HT-29 (cell line): ENCODE data around the gene PRKCZ. TPM values are rescaled to one million over a fixed set of nuclear protein-coding genes. Genes with fewer than 3 reads are reported as not detected.
"Not testable (repeated sequence)": the region's sequence is repeated elsewhere in the genome, so short reads cannot be mapped to it uniquely, and the experiment has no call there.

Source experiments
- DNase-seq: peaks from one replicate; pipeline ENCODE4 v3.0.0-alpha.2; 2015; ENCODE audit warnings: low spot score
- total RNA-seq: library from RNA; depleted of rRNA; stranded (reverse); fragments of >200 nt; shearing (Covaris generic); gene quantifications from 2 replicates; pipeline ENCODE4 v1.2.3, GENCODE V29; 2014

Gene PRKCZ
- total RNA-seq, 1 experiment from 2014 or later, result 67.4 TPM

DNA sequence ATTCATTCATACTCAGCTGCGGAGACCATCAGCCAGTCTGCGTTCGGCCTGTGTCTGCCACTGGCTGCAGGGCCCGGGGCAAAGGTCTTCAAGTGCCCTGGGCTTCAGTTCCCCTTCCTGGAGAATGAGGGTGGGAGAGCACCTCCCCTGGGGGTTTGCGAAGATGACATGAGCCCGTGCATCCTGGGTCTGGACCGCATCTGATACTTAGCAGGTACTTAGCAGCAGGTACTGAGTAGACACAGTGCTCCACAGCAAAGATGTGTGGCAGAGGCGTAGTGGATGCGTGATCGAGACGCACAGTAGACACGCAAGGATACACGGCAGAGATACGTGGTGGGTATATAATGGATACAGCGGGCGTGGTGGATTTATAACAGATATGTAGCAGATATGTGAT is 51.3 kb downstream of the PRKCZ start:
- no peak for DNase-seq

DNA sequence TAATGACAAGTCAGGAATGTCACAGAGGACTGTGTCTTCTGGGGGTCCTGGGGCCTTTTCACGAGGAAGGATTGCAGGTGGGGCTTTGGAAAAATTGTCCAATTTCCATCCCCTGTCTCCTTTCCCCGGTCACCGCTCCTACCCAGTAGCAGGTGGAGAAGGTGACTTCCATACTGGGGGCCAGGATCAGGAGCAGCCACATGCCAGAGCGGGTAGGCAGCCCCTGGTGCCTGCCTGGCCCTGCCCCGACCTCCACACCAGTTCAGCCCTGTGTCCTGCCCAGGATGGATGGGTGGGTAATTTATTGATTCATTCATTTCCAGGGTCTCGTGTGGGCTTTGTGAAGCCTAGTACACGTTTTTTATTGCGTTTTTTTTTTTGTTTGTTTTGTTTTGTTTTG is 51.7 kb downstream of the PRKCZ start:
- no peak for DNase-seq

GRCh38 chr1:2102753-2103152 is 52.5 kb downstream of the PRKCZ start:
- no peak for DNase-seq

- no peak for DNase-seq
These were observed 53.2 kb downstream of the PRKCZ start for GRCh38 chr1:2103266-2103900.

DNA sequence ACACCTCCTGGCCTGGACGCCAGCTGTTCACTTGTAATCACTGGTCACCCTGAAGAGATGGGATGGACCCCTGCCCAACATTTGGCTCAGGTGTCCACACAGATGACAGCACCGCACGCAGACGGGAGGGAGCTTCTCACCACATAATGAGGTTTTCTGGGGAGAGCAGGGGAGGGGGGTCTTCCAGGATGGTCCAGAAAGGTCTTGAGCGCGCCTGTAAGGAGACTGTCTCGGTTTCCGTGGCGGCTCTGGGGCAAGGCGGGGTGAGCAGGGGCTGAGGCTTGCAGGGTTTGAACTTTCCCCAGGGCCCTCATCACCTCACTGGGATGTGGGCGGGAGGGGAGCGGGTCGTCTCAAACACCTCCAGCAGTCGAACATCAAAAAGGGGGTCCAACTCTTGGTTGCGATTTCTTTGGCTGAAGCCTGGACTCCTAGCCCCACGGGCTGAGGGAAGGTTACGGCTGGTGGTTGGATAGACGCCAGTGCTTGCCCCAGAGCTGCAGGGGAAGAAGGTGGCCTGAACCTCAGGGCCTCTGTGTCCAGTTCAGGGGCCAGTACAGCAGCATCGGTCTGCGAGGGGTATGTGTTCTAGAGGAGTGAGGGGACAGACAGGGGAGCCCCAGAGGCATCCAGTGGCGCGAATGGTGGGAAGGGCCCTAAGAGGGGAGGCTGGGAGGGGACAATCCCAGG is 53.8 kb downstream of the PRKCZ start:
- DNase-seq, result no peak

DNA sequence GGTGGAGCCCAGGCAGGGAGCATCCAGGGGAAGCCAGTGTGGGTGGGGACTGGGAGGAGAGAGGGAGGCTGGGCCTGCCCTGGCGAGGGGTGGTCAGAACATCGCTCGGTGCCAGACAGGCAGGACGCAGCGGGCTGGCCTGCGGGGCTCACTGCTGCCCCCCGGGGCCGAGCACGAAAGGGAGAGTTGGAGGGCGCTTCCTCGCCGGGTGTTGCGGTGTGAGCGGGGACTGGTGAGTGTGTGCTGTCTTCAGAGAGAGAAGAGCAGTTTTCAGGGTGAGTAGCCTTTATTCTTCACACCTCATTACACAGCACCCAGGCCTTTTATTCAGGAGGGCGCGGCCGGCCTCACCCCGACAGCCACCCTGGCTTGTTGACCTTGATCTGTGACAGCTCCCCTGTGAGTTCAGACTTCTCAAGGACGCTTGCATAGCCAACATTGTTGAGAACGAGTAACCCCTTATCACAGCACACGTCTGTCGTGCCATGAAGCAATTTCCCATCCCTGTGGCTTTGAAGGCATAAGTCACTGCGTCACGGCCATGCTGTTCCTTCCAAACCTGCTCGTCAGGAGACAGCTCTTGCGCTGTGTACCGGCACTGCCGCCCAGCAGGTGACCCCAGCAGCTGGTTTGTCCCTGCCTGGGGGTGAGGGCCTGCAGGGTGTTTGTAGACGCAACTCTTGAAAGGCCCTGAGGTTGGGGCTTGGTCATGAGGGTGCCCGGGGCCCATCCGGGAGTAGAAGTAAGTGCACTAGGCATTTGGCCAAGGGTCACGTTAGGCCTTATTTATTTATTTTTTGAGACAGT is 54.6 kb downstream of the PRKCZ start:
- DNase-seq, result no peak

GRCh38 chr1:2105781-2106524 is 55.7 kb downstream of the PRKCZ start:
- no peak for DNase-seq

GRCh38 chr1:2106659-2107405 is 56.6 kb downstream of the PRKCZ start:
- DNase-seq, result no peak

- no peak for DNase-seq
These were observed 57.5 kb downstream of the PRKCZ start for GRCh38 chr1:2107586-2108212.

- no peak for DNase-seq
These were observed 58.1 kb downstream of the PRKCZ start for GRCh38 chr1:2108213-2108876.

DNA sequence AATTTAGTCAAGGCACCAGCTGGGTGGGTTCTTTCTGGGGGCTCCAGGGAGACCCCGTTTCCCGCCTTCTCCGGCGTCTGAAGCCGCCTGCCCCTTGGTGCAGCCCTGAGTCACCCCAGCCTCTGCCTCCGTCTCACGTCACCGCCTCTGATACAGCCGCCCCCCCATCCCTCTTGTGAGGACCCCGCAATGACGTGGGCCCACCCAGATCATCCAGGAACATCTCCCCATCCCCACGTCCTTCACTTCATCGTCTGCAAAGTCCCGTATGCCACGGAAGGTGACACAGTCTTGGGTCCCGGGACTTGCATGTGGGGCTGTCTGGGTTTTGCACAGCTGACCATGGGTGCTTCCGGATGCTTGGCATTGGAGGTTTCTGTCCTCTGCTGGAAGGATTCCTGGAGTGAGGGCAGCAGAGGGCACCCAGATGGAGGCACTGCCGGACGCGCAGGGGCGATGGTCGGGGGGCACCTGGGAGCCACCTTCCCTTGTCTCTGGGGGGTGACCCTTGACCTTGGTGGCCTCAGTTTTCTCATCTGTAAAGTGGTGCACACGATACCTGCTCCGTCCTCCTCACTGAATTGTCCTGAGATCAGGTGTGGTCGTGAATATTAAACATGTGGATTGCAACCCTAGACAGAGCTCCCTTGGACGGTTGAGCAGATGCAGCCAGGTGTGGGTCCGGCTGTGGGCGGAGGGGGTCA is 58.8 kb downstream of the PRKCZ start:
- DNase-seq, result no peak

DNA sequence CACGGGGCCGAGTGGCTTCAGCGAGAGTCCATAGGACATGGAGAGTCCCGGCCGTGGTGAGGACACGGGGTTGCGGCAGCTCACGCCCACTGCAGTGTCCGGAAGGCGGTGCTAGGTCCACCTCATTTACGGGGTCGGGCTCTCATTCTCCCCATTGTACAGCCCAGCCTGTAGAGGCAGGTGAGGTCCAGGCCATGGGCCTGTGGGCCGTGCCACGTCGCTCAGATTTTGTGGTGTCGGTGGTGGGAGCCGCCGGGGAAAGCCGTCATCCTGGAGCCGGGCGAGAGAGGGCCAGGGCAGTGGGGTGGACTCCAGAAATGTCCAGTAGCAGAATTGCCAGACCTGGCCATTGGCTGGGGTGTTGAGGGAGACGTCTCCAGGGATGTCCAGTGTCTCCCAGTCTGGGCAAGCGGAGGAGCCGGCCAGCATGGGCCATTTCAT is 59.4 kb downstream of the PRKCZ start:
- DNase-seq, result no peak

GRCh38 chr1:2110191-2110737 is 60.1 kb downstream of the PRKCZ start:
- no peak for DNase-seq

- DNase-seq, result no peak
These were observed 60.8 kb downstream of the PRKCZ start for GRCh38 chr1:2110738-2111673.

DNA sequence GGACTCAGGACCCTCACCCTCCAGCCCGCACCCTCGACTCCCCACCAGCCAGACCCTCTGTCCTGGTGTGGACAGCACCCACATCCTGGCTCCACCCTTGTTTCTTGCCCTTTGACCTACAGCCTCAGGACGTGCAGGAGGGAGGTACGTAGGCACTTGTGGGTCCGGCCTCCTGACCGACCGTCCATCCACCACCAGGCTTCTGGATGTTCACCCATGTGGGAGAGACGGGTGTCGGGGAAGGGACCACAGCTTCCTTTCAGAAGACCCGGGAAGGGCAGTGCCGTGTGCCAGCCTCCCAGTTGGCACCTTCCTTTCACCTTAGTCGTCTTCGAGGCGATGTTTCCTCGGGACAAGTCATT is 61.4 kb downstream of the PRKCZ start:
- no peak for DNase-seq

DNA sequence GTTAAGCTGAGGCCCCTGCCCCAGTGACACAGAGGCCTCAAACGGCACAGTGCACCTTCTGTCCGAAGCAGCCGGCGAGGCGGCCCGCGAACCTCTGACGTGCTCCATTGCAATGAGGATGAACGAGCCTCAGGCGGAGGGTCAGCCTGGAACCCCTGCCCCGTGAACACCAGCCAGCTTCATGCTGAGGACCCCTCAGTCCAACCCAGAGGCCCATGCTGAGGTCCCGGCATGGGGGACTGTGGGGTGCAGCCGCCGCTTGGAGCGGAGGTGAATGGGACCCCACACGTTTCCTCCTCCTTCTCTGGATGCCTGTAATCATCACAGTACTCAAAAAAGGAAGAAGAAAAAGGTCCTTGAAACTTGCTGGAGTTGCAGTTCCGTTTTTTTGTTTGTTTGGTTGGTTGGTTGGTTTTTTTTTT is 62.1 kb downstream of the PRKCZ start:
- DNase-seq, result no peak

- DNase-seq, result no peak
These were observed 63.5 kb downstream of the PRKCZ start for GRCh38 chr1:2113620-2114135.

DNA sequence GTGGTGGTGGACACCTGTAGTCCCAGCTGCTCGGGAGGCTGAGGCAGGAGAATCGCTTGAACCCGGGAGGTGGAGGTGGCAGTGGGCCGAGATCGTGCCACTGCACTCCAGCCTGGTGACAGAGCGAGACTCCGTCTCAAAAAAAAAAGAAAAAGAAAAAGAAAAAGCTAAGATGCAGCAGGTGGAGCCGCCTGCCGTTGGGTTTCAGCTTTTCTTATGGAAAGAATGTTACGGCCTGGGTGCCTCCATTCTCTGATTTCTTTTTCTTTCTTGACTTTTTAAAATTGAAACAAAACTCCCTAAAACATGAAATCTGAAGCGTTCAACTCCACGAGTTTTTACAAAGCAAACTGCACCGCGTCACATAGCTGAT is 64.4 kb downstream of the PRKCZ start:
- not testable (repeated sequence) for DNase-seq
